ENCODE data around the gene SLC13A5.

SLC13A5 gene

GRCh38 chr17:6639586-6640535 is 73.3 kb downstream of the SLC13A5 start:
- Mint-ChIP-seq H3K4me3 (peak overlapping the region; percentile 88), H3K9me3 (no peaks in the 10 kb centered on the region), H3K36me3 (peaks cover 29% of the 10 kb centered on the region), H3K4me1 (peaks cover 61% of the 10 kb centered on the region), H3K27ac (peak overlapping the region; percentile 76), H3K27me3 (no peaks in the 10 kb centered on the region)
- CTCF ChIA-PET = interaction anchor here (1.2 kb wide), 1 partner anchor 27 kb away, joined by 3 read pairs; no protein-coding TSS in a partner anchor
- peak; percentile 58 for DNase-seq

- no peaks in the 10 kb centered on the region for H3K27me3 Mint-ChIP-seq
- H3K27ac Mint-ChIP-seq = peak overlapping the region; percentile 76
- CTCF ChIA-PET = no interaction called here
- H3K4me3 Mint-ChIP-seq = peak overlapping the region; percentile 88
- peaks cover 28% of the 10 kb centered on the region for H3K36me3 Mint-ChIP-seq
- DNase-seq = peak; percentile 39
- no peaks in the 10 kb centered on the region for H3K9me3 Mint-ChIP-seq
- H3K4me1 Mint-ChIP-seq = peaks cover 54% of the 10 kb centered on the region
Measured at GRCh38 chr17:6639014-6639585, 74.1 kb downstream of the SLC13A5 start.

GRCh38 chr17:6638046-6638908 is 74.9 kb downstream of the SLC13A5 start:
- no peak overlapping the region for H3K27ac Mint-ChIP-seq
- peaks cover 46% of the 10 kb centered on the region for H3K4me1 Mint-ChIP-seq
- CTCF ChIA-PET = no interaction called here
- H3K36me3 Mint-ChIP-seq = peaks cover 26% of the 10 kb centered on the region
- DNase-seq = no peak
- H3K27me3 Mint-ChIP-seq = no peaks in the 10 kb centered on the region
- peak overlapping the region; percentile 88 for H3K4me3 Mint-ChIP-seq
- H3K9me3 Mint-ChIP-seq = no peaks in the 10 kb centered on the region

GRCh38 chr17:6637458-6637840 is 75.7 kb downstream of the SLC13A5 start:
- Mint-ChIP-seq H3K4me3 (no peak overlapping the region), H3K9me3 (no peaks in the 10 kb centered on the region), H3K27me3 (no peaks in the 10 kb centered on the region), H3K36me3 (peaks cover 27% of the 10 kb centered on the region), H3K27ac (no peak overlapping the region), H3K4me1 (peaks cover 38% of the 10 kb centered on the region)
- CTCF ChIA-PET = no interaction called here
- DNase-seq = no peak

- H3K27me3 Mint-ChIP-seq = no peaks in the 10 kb centered on the region
- no peak for DNase-seq
- CTCF ChIA-PET = no interaction called here
- peaks cover 32% of the 10 kb centered on the region for H3K4me1 Mint-ChIP-seq
- no peaks in the 10 kb centered on the region for H3K9me3 Mint-ChIP-seq
- peaks cover 26% of the 10 kb centered on the region for H3K36me3 Mint-ChIP-seq
- H3K27ac Mint-ChIP-seq = no peak overlapping the region
- H3K4me3 Mint-ChIP-seq = no peak overlapping the region
Measured at GRCh38 chr17:6636616-6637457, 76.3 kb downstream of the SLC13A5 start.

- Mint-ChIP-seq H3K27ac (no peak overlapping the region), H3K4me3 (no peak overlapping the region), H3K4me1 (peaks cover 26% of the 10 kb centered on the region), H3K9me3 (no peaks in the 10 kb centered on the region), H3K27me3 (no peaks in the 10 kb centered on the region), H3K36me3 (peaks cover 26% of the 10 kb centered on the region)
- CTCF ChIA-PET = no interaction called here
- no peak for DNase-seq
Measured at GRCh38 chr17:6636105-6636504, 77.1 kb downstream of the SLC13A5 start.

Measured in activated naive CD4-positive, alpha-beta T cell treated with anti-CD3 and anti-CD28 coated beads, Interleukin-2, amount 10 ng/mL, durations not matched to agents 7 days and 5 days (primary cell).